ENCODE results near the gene VDR.
A peak's percentile ranks its signal among the peaks of the same experiment; 100 is the strongest.

Gene VDR

DNA sequence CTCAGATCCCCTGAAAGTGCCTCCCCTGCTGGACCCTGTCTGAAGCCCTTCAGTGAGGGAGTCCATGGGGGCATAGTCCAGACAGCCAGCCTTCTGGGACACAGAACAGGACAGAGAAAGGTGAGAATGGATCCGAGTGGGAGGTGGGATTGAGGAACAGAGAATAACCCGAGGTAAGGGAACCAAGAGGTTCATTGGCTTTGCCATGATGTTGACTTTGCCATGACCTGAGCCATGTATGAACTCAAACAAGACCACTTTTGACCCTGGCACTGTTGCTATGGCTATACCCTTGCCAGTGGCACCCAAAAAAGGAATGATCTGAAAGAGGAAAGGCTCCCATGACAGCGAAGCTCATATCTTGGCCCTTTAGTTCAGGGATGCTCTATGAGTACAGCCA, 22.6 kb upstream of the VDR start:
- no peak for DNase-seq

- no peak for DNase-seq
These were observed 17.1 kb upstream of the VDR start for GRCh38 chr12:47921907-47922306.

- DNase-seq = no peak
These were observed 16.1 kb upstream of the VDR start for GRCh38 chr12:47920913-47921312.

DNA sequence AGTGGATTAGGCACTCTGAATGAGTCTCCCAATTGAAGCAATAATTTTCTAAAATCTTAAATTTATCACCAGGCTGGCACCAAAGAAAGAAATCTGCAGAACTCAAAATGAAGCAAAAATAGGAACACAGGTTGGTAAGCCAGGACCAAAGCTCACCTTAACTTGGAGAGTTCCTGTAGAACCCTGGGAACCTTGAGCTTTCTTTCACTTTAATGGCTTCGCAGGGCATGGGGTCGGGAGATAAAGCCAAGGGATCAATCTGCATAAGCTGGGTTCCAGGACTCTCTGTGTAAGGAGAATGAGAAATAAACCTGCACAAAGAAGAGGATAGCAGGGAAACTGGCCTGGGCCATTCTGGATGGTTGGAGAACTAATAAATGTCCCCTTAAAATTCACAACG, 8.3 kb upstream of the VDR start:
- DNase-seq = no peak

DNA sequence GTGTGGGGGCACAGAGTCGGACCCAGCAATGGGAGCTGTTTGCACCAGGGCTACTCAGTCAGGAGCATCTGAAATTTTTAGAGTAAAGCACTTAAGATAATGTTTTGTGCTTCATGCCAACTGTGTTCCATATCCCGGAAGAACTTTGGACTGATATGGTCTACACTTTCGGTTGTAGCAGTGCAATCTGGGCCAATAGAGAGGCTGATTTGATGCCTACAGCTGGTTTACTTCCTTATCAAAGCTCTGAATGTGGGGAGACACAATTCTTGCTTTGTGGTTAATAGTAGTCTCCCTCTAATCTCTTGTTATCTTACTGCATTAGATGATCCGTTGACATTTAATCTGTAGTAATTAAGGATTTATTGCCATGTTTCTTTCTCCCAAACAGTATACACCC, 7.8 kb upstream of the VDR start:
- no peak for DNase-seq

- DNase-seq = no peak
These were observed 6.2 kb upstream of the VDR start for GRCh38 chr12:47910981-47911380.

GRCh38 chr12:47910486-47910885, 5.7 kb upstream of the VDR start:
- no peak for DNase-seq

- DNase-seq = no peak
These were observed 5.2 kb upstream of the VDR start for GRCh38 chr12:47909839-47910465.

GRCh38 chr12:47908738-47909137, 3.9 kb upstream of the VDR start:
- DNase-seq = no peak

DNA sequence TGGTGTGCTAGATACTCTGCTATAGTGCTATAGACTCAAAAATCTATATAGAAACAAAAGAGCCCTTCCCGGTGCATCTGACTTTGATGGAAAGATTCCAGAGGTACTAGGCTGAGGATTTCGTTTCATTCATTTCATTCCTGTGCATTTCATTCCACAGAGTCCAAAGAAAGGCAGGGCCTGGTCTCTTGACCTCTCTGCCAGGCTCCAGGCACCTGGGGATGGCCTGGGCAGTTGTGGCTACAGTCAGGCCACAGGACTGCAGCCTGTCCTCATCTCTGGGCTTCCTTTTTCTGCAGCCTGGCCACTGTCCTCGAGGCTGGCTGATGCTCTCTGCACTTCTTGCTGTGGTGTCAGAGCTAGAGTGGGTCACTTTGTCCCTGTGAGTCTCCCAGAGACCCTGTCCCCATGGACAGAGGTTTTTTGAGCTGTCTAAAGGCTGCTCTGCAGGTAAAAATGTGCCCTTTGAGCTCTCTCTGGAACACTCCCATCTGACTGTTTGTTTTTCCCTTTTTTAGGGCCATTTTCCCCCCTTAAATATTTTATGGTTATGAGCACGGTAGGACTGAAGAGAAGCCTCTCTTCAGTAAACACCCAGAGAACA, 3.2 kb upstream of the VDR start:
- DNase-seq = no peak

- peak; percentile 61 for DNase-seq
These were observed 674 bp downstream of the VDR start for GRCh38 chr12:47903927-47904712.

DNA sequence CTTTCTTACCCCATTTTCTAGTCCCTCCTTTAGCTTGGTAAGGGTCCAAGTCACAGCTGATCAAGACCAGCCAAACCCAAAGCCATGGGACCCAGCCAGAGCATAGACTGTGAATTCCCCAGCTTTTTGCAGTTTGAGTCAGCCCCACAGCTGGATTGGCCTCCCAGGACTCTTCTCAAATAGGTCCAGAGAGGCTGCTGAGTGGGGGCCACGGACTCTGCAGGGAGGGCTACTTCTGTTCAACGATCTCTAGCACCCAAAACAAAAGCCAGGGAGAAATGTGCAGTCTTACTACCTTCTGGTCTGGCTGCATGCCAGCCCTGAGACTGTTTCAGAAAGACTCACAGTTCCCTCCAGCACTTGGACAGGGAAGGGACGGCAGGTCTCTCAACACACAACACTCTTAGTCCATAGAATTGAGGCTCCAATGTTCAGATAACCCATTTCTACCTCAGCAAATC, 1.6 kb downstream of the VDR start:
- no peak for DNase-seq

DNA sequence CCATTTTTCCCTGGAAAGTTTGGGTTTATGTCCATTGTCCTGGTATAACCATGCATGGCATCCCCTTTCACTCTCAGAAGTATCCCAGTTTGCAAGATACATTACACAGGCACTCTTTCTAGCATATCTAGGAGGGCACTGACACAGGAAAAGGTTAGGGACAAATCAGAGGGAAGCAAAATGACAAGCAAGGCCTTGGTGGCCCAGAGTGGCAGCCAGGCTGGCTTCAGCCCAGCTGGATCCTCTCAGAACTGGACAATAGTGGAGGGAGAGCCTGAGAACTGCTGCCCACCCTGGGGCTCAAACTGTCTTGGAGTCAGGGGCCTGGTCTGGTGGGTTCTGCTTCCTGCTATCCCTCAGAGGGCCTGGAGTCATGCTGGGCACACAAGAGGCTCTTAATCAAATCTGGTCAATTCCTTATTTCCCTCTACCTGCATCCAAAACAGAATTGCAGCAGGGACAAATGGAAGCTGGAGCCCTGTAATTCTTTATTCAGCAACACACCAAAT, 2.6 kb downstream of the VDR start:
- no peak for DNase-seq

DNA sequence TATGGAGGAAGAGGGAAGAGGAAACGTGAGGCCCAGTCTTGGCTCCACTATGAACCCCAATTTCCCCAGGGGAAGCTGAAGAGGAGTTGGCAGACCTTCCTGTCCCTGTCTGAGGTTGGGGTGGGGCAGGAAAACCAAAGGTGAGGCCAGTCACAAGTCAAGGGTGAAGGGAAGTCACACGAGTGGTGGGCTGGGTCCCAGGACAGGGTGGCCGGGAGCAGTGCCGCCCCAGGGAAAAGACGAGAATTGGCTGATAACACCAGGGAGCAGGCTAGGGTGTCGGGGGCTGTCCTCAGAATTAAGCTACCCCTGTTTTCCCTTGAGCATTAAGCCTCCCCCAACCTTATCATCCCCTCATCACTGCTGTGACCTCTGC, 3.1 kb downstream of the VDR start:
- DNase-seq = no peak

DNA sequence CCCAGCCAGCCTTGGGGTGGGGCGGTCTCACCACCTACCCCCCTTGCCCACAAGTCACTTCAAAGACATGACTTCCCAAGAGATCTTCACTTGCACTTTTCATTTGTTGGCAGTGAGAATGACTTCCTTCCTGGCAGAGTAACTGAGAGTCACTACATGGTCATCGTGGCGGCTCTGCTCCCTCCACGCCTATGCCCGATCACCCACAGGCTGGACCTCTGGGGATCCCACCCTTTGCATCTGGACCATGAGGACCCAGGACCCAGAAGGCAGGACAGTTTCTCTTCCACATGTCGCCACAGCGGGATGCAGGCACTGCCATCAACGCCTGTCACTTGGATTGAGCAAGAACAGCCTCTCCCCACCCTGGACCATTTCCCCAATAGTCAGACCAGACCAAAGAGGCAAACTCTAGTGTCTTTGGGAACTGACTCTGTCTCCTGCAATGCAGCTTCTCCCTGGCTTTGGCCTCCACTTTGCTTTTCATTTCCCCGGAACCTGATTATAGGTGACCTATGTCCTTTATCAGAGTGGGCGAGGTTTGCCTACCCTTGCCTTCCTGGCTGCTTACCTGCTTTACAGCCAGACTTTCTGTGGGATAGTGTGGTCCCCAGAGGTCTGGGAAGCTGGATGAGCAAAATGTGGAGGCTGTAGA, 3.6 kb downstream of the VDR start:
- no peak for DNase-seq

DNA sequence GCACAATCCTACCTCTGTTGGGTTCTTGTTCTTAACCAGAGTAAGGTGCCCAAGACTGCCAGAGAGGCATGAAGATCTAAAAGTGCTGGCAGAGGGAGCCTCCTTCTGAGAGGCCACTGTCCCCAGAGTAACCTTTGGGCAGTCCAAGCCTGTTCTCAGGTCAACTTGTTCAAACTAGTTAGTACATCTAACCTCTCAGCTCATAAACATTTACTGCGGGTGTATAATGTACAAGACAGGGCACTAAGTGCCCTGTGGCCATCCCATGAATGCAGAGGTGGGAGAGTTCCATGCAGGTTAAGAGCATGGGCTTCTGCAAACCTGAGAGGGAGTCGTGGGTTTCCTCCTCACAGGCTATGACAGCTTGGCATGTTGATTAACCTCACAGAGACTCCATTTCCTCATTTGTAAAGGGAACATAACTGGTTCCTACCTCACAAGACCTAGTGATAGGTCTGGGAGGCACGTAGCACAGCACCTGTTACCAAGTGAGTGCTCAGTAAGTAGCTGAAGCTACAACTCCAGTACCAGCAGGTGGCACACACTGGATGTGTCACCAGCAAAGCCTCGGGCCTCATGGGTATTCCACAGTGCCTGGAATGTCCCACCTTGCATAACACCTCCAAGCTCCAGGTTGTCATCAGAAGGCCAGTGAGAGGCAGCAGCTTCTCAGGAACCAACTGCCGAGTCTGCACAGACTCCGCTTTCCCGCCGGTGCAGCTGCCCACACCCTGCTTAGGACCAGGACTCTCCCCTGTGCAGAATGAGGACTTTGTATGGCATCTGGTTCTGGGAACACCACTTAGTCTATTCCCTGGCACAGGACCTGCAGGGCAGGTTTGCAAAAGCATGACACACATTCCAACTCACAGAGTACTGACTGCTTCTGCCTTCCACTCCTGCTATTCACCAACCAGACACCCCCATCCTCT, 4.4 kb downstream of the VDR start:
- no peak for DNase-seq

GRCh38 chr12:47899466-47899865, 5.3 kb downstream of the VDR start:
- DNase-seq = no peak

DNA sequence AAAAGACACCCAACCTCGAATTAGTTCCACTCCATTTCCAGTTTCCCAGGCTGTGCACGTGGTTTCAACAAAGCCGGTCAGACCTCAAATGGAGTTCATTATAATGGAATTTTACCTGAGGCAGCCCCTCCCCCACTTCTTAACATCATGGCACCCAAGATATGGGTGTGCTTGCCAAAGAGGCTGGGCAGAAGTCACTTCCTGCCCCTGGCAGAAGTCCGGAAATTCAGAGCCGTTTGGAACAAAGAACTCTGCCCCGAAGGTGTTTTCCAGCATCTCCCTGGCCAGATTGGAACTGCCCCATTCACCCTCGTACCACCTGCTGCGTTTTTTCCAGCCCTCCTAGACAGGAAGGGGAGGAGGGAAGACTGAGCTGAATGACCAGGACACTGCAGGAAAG, 8.2 kb downstream of the VDR start:
- no peak for DNase-seq

DNA sequence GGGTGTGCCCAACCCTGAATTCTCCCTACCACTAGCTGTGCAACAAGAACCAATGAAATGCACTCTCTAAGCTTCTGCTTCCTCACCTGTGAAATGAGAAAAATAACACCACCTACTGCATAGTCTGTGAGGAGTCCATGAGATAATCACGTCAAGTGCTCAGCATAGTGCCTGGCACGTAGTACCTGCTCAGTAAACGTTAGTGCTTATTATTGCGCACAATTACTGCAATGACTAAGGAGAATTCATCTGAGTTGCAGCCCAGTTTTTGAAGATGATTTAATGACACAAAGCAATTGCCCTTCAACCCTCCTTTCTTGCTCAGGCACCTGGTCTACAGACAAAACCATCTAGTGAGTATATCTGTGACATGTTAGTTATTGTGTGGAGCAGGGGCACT, 8.8 kb downstream of the VDR start:
- DNase-seq = no peak

- no peak for DNase-seq
These were observed 10.1 kb downstream of the VDR start for GRCh38 chr12:47894652-47895051.

GRCh38 chr12:47894068-47894467, 10.7 kb downstream of the VDR start:
- no peak for DNase-seq

GRCh38 chr12:47892819-47893218, 12.0 kb downstream of the VDR start:
- no peak for DNase-seq

DNA sequence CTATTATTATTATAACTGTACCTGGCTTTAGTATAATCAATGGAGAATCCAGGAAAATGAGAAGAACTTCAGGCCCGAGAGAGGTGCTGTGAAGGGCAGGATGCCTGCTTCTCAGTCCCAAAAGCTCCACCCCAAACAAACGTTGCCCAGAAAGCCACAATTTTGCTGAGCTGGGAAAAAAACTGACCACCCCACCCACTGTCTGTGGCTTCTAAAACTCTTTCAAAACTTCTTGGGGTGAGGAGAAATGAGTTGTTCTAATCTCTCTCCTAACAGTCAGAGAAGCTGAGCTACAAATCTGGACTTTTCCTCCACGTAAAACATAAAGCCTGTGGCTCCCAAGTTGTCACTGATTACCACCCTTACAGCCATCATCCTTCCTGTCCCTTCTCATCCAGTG, 13.4 kb downstream of the VDR start:
- no peak for DNase-seq
